T-helper 22 cell (primary cell): ENCODE results near the gene PLXNA4.

Experiments used
- DNase-seq: peaks from one replicate; pipeline ENCODE4 v3.0.0-alpha.2; 2020; ENCODE audit warnings: low read depth

The PLXNA4 gene

GRCh38 chr7:132533916-132534315 is 42.4 kb downstream of the PLXNA4 start:
- DNase-seq: no peak

- no peak for DNase-seq
These were observed 44.0 kb downstream of the PLXNA4 start for GRCh38 chr7:132532281-132532680.

GRCh38 chr7:132531562-132531961 is 44.7 kb downstream of the PLXNA4 start:
- DNase-seq: no peak

- no peak for DNase-seq
These were observed 47.6 kb downstream of the PLXNA4 start for GRCh38 chr7:132528695-132529094.

- DNase-seq: no peak
These were observed 48.5 kb downstream of the PLXNA4 start for GRCh38 chr7:132527467-132528410.

GRCh38 chr7:132526111-132526740 is 50.0 kb downstream of the PLXNA4 start:
- no peak for DNase-seq

- DNase-seq: no peak
These were observed 54.8 kb downstream of the PLXNA4 start for GRCh38 chr7:132521423-132521822.

GRCh38 chr7:132520591-132521280 is 55.5 kb downstream of the PLXNA4 start:
- DNase-seq: no peak

GRCh38 chr7:132519936-132520335 is 56.3 kb downstream of the PLXNA4 start:
- DNase-seq: no peak

- no peak for DNase-seq
These were observed 57.5 kb downstream of the PLXNA4 start for GRCh38 chr7:132518839-132519173.

- DNase-seq: no peak
These were observed 58.0 kb downstream of the PLXNA4 start for GRCh38 chr7:132518102-132518838.

GRCh38 chr7:132516042-132516840 is 60.0 kb downstream of the PLXNA4 start:
- no peak for DNase-seq

GRCh38 chr7:132515181-132515580 is 61.1 kb downstream of the PLXNA4 start:
- DNase-seq: no peak

GRCh38 chr7:132514430-132514829 is 61.8 kb downstream of the PLXNA4 start:
- no peak for DNase-seq

GRCh38 chr7:132511921-132512320 is 64.3 kb downstream of the PLXNA4 start:
- DNase-seq: no peak

GRCh38 chr7:132511387-132511786 is 64.9 kb downstream of the PLXNA4 start:
- DNase-seq: no peak

- no peak for DNase-seq
These were observed 66.6 kb downstream of the PLXNA4 start for GRCh38 chr7:132509643-132510042.

- DNase-seq: no peak
These were observed 67.4 kb downstream of the PLXNA4 start for GRCh38 chr7:132508724-132509353.

- no peak for DNase-seq
These were observed 71.4 kb downstream of the PLXNA4 start for GRCh38 chr7:132504852-132505251.

- no peak for DNase-seq
These were observed 72.2 kb downstream of the PLXNA4 start for GRCh38 chr7:132504071-132504470.

- no peak for DNase-seq
These were observed 72.9 kb downstream of the PLXNA4 start for GRCh38 chr7:132503415-132503814.
